Retinal pigment epithelial cell (primary cell): ENCODE data around the gene C14orf132.

ENCODE experiments used
- DNase-seq: peaks from one replicate; pipeline ENCODE4 v3.0.0-alpha.2; 2010; ENCODE audit warnings: low read depth
- H3K4me3 ChIP-seq: 2 replicates; pipeline ENCODE4 v1.5.1; 2011; ENCODE audit warnings: mild to moderate bottlenecking, low read length, control low read depth, moderate library complexity
- TF ChIP-seq, protein P1 (sequence below): conservative IDR thresholded peaks from 2 replicates; pipeline ENCODE4 v1.5.1; 2011; ENCODE audit warnings: low read depth, low read length, control low read depth, inconsistent platforms

C14orf132 gene

GRCh38 chr14:96092936-96093335 is 53.8 kb downstream of the C14orf132 start:
- DNase-seq, result no peak
- TF ChIP-seq, protein P1, sequence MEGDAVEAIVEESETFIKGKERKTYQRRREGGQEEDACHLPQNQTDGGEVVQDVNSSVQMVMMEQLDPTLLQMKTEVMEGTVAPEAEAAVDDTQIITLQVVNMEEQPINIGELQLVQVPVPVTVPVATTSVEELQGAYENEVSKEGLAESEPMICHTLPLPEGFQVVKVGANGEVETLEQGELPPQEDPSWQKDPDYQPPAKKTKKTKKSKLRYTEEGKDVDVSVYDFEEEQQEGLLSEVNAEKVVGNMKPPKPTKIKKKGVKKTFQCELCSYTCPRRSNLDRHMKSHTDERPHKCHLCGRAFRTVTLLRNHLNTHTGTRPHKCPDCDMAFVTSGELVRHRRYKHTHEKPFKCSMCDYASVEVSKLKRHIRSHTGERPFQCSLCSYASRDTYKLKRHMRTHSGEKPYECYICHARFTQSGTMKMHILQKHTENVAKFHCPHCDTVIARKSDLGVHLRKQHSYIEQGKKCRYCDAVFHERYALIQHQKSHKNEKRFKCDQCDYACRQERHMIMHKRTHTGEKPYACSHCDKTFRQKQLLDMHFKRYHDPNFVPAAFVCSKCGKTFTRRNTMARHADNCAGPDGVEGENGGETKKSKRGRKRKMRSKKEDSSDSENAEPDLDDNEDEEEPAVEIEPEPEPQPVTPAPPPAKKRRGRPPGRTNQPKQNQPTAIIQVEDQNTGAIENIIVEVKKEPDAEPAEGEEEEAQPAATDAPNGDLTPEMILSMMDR, result no peak
- no peak overlapping the region for H3K4me3 ChIP-seq

GRCh38 chr14:96094211-96094610 is 55.0 kb downstream of the C14orf132 start:
- no peak overlapping the region for H3K4me3 ChIP-seq
- DNase-seq, result no peak
- TF ChIP-seq, protein P1, result no peak

GRCh38 chr14:96094656-96095055 is 55.5 kb downstream of the C14orf132 start:
- no peak for DNase-seq
- H3K4me3 ChIP-seq, result no peak overlapping the region
- TF ChIP-seq, protein P1, result no peak

DNA sequence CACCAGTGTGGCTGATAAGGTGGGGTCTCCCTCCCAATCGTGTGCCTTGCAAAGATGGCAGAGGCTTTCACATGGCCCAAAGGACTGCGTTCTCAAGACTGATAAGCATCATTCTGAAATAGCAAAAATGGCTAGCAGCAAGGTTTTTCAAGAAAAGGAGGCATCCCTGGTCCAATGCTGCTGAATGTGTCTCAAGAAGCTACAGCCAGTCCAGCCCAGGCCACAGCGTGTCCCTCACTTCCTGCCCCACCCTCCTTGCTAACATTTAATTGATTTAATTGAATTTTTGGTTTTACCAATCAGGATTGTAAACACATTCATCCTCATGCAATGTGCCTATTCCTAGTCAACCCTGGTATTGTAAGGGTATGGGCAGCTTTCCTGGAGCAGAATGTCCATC is 55.9 kb downstream of the C14orf132 start:
- DNase-seq, result no peak
- TF ChIP-seq, protein P1, result no peak
- no peak overlapping the region for H3K4me3 ChIP-seq

- H3K4me3 ChIP-seq, result no peak overlapping the region
- TF ChIP-seq, protein P1, result no peak
- peak; percentile 27 for DNase-seq
Measured at GRCh38 chr14:96095581-96096476, 56.7 kb downstream of the C14orf132 start.

GRCh38 chr14:96096639-96097610 is 57.8 kb downstream of the C14orf132 start:
- TF ChIP-seq, protein P1, result no peak
- no peak overlapping the region for H3K4me3 ChIP-seq
- no peak for DNase-seq
